Osteocyte (in vitro differentiated cells): ENCODE measurements around the gene CAPN11. TPM values are rescaled to one million over a fixed set of nuclear protein-coding genes. Genes with fewer than 3 reads are reported as not detected.

Experiments
- DNase-seq: peaks from one replicate; pipeline ENCODE4 v3.0.0; 2021; ENCODE audit warnings: mixed read lengths; ENCODE audit not compliant: unreplicated experiment; ENCODE audit errors: extremely low spot score
- H3K27ac Mint-ChIP-seq: one replicate; pipeline ENCODE4 v1.8.0; 2021; ENCODE audit warnings: mild to moderate bottlenecking, mixed read lengths; ENCODE audit not compliant: unreplicated experiment
- H3K27me3 Mint-ChIP-seq: one replicate; pipeline ENCODE4 v1.8.0; 2021; ENCODE audit warnings: mixed read lengths; ENCODE audit not compliant: unreplicated experiment
- H3K36me3 Mint-ChIP-seq: one replicate; pipeline ENCODE4 v1.8.0; 2021; ENCODE audit warnings: mixed read lengths; ENCODE audit not compliant: unreplicated experiment
- H3K4me1 Mint-ChIP-seq: one replicate; pipeline ENCODE4 v1.8.0; 2021; ENCODE audit warnings: mixed read lengths; ENCODE audit not compliant: unreplicated experiment
- H3K4me3 Mint-ChIP-seq: one replicate; pipeline ENCODE4 v1.8.0; 2021; ENCODE audit warnings: mild to moderate bottlenecking, moderate library complexity, mixed read lengths; ENCODE audit not compliant: unreplicated experiment
- H3K9me3 Mint-ChIP-seq: one replicate; pipeline ENCODE4 v1.8.0; 2021; ENCODE audit warnings: mixed read lengths; ENCODE audit not compliant: unreplicated experiment
- CTCF ChIP-seq: fragments of 200-600 bp; sonication (generic); IDR thresholded peaks from 2 replicates; pipeline ENCODE4 v1.5.0; 2021; ENCODE audit warnings: antibody characterized with exemption, mild to moderate bottlenecking, moderate library complexity
- total RNA-seq: library from RNA; stranded (reverse); gene quantifications from 2 replicates; pipeline ENCODE4 v1.2.1, GENCODE V29; 2021

The CAPN11 gene
- total RNA-seq, 1 donor from 2014 or later, result not detected

- no peaks in the 10 kb centered on the region for H3K9me3 Mint-ChIP-seq
- no peak overlapping the region for H3K27ac Mint-ChIP-seq
- H3K4me3 Mint-ChIP-seq, result no peak overlapping the region
- peaks cover 4% of the 10 kb centered on the region for H3K4me1 Mint-ChIP-seq
- peaks cover 33% of the 10 kb centered on the region for H3K27me3 Mint-ChIP-seq
- no peak for TF ChIP-seq CTCF
- DNase-seq, result no peak
- no peaks in the 10 kb centered on the region for H3K36me3 Mint-ChIP-seq
Measured at GRCh38 chr6:44166591-44167184, 8.1 kb downstream of the CAPN11 start.

- Mint-ChIP-seq H3K4me3 (no peak overlapping the region), H3K36me3 (no peaks in the 10 kb centered on the region), H3K27ac (no peak overlapping the region), H3K27me3 (peaks cover 32% of the 10 kb centered on the region), H3K9me3 (no peaks in the 10 kb centered on the region), H3K4me1 (peaks cover 5% of the 10 kb centered on the region)
- TF ChIP-seq CTCF, result no peak
- DNase-seq, result no peak
Measured at GRCh38 chr6:44167567-44167966, 8.9 kb downstream of the CAPN11 start.

- peaks cover 8% of the 10 kb centered on the region for H3K4me1 Mint-ChIP-seq
- H3K9me3 Mint-ChIP-seq, result no peaks in the 10 kb centered on the region
- no peak for DNase-seq
- no peak overlapping the region for H3K27ac Mint-ChIP-seq
- H3K4me3 Mint-ChIP-seq, result no peak overlapping the region
- H3K36me3 Mint-ChIP-seq, result no peaks in the 10 kb centered on the region
- H3K27me3 Mint-ChIP-seq, result peaks cover 27% of the 10 kb centered on the region
- TF ChIP-seq CTCF, result no peak
Measured at GRCh38 chr6:44169154-44169553, 10.5 kb downstream of the CAPN11 start.

- no peaks in the 10 kb centered on the region for H3K36me3 Mint-ChIP-seq
- H3K9me3 Mint-ChIP-seq, result no peaks in the 10 kb centered on the region
- peaks cover 8% of the 10 kb centered on the region for H3K4me1 Mint-ChIP-seq
- H3K27ac Mint-ChIP-seq, result no peak overlapping the region
- no peak overlapping the region for H3K4me3 Mint-ChIP-seq
- TF ChIP-seq CTCF, result no peak
- peaks cover 21% of the 10 kb centered on the region for H3K27me3 Mint-ChIP-seq
- DNase-seq, result no peak
Measured at GRCh38 chr6:44169886-44170570, 11.4 kb downstream of the CAPN11 start.

- Mint-ChIP-seq H3K9me3 (no peaks in the 10 kb centered on the region), H3K4me1 (peaks cover 4% of the 10 kb centered on the region), H3K36me3 (no peaks in the 10 kb centered on the region), H3K4me3 (no peak overlapping the region), H3K27me3 (peaks cover 14% of the 10 kb centered on the region), H3K27ac (no peak overlapping the region)
- TF ChIP-seq CTCF, result no peak
- no peak for DNase-seq
Measured at GRCh38 chr6:44171899-44172546, 13.4 kb downstream of the CAPN11 start.
